GM21619 (cell line): ENCODE results near the gene EPN3.

Experiments used
- ATAC-seq: cut with Tn5 transposase; IDR thresholded peaks from one replicate; pipeline ENCODE4 v1.9.1; 2021; ENCODE audit not compliant: unreplicated experiment

EPN3 gene

DNA sequence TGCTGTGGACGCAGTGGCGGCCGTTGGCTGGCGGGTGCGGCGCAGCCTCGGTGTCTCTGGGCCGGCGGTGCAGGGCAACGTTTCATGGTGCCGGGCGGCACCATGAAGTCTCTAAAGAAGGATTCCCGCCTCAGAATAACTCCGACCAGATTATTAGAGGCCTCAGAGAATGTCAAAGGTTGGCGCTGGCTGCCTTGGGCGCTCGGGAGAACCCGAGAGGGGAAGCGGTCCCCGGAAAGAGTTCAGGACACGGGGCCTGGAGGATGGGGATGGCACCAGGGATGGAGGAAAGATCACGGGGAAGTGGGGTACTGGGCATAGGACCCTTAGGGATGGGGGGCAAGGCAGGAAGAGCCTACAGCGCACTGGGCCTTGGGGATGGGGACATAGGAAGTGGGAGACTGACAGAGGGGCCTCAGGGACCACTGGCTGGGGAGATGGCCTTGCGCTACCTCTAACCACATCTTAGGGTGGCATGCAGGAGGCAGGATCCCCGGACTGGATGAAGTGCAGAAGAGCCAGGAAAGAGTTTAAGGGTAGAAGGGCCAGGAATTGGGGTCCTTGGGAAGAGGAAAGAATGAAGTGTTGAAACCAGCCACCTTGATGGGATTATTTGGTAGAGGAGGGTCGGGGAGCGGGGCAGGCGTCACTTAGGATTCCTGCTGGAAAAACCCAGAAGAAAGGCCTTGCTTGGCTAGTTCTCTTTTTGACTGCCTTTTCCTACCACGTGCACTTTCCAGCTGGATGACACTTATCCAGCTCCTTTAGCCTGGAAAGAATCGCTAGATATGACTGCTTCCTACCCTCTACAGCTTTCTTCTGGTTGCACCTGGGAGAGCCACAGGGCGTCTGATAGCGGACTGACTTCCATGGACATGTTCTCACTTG, 23.7 kb upstream of the EPN3 start:
- ATAC-seq = no peak

DNA sequence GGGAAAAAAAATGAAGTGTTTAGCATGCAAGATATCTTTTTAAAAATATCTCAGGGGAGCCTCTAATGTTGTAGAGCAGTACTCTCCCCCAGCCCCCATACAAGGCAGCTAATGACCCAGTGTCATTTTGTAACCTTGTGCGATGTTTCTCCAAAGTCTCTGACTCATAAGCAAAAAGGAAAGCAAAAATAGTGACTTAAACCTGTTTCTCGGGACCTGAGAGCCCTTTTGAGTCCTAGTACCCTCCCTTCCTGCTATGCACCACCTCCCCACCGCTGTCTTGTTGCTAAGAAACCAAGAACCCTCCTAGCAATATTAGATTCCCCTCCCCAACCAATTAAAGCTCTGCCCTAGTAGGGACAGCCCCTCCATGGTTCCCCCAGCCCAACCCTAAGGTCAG, 21.5 kb upstream of the EPN3 start:
- peak; percentile 90 for ATAC-seq

DNA sequence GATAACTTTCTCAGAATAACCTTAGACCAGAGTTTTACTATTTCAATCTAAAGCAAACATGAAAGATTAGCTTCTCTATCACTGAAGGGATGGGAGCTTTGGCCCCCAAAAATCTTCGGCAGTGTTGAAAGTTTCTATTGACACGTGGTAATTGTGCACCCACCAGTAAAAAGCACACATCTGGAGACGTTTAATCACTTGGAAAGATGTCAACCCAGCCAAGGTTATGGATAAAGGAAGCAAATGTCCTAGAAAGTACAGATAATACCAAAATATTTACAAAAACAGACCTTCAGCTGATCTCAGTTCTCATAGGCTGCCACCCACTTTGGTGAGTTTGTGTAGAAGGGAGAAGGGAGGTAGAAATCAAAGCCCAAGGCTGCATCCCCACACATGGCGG, 19.0 kb upstream of the EPN3 start:
- ATAC-seq = no peak

DNA sequence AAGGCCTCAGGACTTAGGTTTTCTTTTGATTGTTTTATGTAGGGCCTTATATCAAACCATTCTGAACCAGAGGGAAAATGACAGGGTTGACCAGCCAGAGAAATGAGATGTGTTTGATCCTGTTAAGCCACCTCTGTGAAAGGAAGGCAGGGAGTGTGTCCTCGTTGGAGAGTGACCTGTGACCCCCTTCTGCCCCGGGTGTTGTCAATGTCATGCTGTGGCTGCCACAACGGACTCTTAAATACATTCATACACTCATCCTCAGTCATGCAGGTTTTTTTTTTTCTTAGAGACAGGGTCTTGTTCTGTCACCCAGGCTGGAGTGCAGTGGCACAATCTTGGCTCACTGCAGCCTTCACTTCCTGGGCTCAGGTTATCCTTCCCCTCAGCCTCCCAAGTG, 18.1 kb upstream of the EPN3 start:
- ATAC-seq = no peak

DNA sequence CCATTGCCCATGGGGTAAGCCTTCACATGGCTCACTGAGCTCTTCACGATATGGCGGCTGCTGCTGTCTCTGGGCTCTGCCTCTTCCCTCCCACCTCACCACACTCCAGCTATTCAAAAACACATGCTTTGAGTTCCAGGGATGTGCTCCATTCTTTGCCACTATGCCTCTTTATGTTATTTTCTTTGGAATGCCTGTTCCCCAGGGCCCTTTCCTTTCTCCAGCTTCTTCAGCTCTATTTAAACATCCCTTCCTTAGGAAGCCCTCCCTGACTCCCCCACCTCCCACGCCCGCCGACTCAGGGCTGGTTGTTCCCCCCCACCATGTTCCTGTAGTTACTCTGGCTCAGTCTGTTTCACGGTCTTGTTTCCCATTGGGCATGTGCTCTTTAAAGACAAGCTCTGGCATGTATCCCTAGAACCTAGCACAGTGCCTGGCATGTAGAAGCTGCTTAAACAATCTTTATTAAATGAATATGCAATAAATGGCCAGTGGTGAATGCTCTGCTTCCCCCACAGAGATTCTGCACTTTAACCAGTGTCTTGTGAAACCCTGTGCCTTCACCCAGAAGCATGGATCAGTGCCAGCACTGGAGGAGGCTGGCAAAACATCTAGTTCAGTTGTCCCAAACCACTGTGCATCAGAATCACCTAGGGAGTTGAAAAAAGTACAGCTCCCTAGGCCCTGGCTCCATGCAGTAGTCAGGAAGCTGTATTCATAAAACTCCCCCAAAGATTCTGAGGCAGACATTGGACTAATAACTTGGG, 17.4 kb upstream of the EPN3 start:
- ATAC-seq = no peak

DNA sequence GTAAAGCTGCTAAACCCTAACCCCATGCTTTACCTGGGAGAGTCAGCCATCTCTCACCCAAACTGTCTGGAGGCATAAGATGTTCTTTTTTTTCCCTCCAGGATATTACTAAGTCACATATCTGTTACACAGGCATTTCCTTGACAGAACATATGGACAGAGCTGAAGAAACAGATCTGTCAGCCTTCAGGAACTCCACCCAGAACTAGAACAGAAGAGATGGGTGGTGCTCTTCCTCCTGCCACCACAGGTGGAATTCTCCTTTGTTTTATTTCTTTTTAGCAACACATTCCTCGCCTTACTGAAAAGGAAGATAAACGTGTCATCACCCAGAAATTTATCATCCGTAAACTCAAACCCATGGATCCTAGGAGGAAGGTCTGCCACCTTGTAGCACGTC, 15.5 kb upstream of the EPN3 start:
- no peak for ATAC-seq

DNA sequence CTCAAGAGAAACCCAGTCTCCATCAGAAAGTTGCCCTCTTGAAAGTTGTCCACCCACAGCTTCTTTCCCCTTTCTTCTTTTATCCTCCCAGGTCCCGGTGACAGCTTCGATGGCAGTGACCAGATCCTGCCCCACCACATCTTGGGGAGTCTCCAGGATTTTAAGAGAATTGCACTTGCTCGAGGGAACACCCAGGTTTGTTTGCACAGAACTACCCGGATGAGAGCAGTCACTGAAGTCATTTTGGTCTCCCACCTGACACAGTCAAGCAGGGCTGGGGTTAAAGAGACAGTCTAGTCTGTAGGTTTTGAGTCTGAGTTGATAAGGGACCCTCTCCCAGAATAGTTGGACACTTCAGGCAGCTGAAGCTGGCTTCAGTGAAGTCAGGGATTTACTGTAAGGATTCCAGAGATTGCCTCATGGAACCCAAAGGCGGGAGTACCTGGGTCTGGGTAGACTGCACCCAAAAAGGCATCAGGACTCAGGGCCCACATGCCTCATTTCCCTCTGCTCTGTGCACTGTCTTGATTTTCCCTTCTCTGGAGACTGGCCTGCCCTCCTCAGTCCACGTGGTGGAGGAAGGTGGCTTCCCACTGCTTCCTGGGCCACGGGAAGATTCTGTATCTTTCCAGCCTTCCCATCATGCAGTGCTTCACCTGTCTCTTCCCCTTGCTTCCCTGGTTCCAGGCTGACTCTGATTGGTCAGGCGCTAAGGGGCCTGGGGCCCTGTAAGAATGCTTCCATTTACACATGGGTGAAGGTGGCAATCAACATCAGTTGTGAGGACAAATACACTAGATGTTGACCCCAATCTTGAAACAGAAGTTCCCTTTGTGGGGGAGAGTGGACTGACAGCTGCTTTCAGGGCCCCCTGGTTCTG, 14.8 kb upstream of the EPN3 start:
- no peak for ATAC-seq

DNA sequence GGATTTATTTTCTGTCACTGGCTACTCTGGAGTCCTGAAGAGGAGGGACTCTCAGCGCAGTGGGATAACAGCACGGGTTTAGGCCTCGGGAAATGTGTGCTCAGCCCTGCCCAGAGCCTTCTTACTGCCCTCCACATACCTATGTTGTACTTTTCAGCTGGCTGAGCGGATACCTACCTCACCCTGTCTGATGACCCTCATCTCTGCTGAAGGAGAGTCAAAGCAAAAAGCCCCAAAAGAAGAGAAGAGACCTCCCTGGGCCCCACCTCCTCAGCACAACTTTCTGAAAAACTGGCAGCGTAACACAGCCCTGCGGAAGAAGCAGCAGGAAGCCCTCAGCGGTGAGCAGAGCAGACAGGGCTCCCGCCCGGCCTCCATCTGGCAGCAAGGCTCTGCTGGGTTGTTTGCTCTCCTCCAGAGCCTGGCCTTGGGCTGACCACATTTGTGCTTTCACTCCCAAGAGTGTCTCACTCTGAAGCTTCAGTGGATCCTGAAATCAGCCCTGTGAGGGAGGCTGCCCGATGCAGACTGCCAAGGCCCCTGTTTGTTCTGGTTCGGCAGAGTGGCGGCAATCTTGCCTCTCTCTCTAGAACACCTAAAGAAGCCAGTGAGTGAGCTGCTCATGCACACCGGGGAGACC, 14.0 kb upstream of the EPN3 start:
- ATAC-seq = no peak

DNA sequence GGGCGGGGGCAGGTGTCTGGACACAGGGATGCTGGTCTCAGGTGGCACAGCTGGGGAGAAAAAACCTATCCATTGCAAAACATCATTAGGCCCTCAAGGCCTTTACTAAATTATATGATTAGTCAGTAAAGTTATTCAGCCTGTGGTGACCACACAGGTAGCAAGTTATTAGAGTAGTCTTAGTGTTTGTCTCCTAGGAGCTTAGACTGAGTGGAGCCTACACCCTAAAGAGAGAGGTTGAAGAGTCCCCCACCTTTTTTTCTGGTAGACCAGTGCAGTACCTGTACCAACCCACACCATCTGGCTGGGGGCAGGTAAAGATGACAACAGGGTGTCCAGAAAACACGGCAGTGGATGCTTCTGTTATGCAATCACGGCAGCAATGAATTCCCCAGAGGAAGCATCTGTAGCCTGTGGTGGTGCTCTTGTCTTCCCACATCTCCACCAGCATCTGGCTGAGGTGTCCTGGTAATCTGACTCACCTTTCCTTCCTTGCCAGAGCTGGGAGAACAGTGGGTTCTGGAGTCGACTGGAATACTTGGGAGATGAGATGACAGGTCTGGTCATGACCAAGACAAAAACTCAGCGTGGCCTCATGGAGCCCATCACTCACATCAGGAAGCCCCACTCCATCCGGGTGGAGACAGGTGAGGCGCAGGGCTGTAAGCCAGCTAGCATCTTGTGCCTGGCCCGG, 13.2 kb upstream of the EPN3 start:
- no peak for ATAC-seq

DNA sequence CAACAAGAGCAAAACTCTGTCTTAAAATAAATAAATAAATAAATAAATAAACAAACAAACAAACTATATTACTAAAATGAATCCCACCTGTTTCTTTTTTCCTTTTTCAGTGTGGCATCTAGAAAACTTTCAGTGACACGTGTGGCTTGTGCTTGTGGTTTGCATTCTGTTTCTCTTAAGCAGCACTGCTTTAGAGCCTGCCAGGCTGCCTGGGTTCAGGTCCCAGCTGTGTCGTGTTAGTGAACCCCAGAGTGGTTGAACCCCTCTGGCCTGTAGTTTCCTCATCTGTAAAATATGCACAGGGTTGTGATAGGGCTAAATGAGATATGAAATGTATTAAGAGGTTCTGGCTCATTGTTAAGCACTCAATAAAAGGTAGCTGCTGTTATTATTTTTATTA, 12.1 kb upstream of the EPN3 start:
- no peak for ATAC-seq

DNA sequence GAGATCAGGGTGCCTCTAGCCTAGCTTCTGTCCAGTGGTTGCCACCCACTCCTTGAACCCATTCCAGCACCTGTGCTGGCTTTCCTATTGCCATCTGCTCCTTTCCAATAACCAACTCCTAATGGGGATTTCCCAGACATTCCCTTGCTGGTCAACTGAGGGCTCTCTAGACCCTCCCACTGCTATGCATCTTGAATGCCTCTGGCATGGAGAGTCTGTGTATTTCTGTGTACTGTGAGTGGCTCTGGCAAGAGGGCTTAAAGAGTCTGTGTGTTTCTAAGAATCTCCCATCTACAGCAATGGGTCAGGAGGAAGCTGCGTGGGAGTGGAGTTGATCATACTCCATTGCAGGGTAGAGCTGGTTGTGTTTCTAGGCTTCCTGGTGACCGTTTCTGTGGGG, 11.0 kb upstream of the EPN3 start:
- no peak for ATAC-seq

DNA sequence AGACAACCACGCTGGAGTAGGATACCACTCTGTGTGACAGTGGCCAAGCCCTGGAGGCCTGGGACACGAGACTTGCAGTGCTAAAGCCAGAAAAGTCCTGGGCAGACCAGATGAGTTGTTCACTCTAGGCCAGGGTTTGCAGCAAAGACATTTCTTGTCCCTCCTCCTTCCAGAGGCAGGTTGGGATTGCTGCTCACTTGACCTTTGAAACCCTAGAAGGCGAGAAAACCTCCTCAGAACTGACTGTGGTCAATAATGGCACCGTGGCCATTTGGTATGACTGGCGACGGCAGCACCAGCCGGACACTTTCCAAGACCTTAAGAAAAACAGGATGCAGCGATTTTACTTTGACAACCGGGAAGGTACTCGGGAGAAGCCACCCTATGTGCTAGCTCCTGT, 9.8 kb upstream of the EPN3 start:
- ATAC-seq = no peak

DNA sequence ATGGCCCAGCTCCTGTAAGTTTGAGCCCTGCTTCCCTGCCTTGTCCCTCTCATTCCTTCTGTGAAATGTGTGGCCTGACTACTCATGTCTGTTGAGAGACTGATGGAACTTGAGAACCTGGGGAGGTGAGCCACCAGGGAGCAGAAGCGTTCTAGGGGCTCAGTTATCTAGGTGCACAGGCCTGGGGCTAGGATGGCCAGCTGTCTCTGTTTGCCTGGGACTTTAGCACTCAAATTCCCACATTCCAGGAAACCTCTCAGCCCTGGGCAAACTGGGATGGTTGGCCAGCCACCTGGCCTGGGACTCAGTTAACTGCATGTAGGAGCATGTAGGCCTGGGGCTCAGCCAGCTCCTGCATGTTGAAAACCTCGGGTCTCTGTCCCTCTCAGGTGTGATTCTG, 9.3 kb upstream of the EPN3 start:
- ATAC-seq = no peak

DNA sequence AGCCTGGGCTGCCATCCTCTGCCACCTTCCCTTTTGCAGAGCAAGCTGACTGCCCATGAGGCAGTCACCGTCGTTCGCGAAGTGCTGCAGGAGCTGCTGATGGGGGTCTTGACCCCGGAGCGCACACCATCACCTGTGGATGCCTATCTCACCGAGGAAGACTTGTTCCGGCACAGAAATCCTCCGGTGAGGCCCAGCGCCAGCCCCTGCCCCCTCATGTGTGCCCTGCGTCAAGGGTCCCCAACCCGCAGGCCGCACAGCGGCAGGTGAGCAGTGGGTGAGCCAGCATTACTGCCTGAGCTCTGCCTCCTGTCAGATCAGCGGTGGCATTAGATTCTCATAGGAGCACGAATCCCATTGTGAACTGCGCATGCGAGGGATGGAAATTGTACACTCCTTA, 7.7 kb upstream of the EPN3 start:
- ATAC-seq = no peak

DNA sequence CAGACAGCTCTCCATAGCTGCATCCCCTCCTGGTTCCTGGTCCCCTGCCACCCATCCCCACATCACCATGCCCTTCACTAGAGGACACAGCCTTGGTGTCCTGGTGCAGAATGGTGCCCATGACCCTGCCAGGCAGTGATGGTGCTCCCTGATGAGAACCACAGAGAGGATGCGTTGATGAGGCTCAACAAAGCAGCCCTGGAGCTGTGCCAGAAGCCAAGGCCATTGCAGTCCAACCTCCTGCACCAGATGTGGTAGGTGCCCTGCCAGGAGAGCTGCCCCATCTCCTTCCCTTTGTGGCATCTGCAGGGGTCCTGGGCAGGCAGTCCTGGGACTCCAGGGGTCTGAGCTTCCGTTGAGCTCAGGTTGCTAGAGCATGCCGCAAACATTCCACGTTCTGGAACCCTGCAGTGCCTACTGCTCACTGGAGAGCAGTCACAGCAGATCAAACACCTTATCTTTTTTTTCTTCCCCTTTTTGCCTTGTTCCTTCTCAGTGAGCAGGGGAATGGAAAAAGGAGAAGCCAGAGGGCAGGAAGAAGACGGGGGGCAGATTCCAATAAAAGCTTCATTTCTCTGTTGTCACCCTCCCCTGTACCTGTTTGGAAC, 5.3 kb upstream of the EPN3 start:
- no peak for ATAC-seq

DNA sequence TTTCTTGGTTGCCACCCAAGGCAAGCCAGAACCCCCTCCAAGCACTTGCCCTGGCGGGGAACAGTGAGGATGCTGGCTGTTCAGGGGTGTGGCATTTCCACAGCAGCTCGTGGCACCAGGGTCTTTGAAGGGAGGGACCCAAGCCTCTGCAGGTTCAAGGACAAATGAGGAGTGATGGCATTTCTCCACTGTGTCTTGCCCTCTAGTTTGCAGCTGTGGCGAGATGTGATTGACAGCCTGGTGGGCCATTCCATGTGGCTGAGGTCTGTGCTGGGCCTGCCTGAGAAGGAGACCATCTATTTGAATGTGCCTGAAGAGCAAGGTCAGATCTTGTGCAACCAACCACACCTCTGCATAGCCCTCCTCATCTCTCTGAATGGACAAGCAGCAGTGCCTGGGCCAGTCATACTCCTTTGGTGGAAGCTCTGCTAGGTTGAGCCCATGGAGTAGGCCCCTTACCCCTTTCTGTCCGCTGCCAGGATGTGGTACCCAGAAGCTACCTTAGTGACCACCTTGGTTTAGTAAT, 4.5 kb upstream of the EPN3 start:
- ATAC-seq = no peak

DNA sequence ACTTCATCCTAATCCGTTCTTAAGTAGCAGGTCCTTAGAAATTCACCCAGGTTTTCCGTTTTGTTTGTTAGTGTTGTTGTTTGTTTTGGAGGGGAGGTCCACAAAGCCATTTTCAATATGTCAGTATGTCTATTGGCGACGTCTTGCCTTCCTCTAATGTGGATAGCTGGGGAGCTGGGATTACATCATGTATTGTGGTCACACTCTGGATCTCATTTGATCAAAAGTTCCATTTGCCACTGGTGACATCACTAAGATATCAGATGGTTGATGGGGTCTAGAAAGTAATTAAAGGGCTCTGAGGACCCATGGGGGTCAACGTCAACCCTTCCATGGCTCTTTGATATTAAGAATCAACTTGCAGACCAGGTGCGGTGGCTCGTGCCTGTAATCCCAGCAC, 2.7 kb upstream of the EPN3 start:
- ATAC-seq = no peak

DNA sequence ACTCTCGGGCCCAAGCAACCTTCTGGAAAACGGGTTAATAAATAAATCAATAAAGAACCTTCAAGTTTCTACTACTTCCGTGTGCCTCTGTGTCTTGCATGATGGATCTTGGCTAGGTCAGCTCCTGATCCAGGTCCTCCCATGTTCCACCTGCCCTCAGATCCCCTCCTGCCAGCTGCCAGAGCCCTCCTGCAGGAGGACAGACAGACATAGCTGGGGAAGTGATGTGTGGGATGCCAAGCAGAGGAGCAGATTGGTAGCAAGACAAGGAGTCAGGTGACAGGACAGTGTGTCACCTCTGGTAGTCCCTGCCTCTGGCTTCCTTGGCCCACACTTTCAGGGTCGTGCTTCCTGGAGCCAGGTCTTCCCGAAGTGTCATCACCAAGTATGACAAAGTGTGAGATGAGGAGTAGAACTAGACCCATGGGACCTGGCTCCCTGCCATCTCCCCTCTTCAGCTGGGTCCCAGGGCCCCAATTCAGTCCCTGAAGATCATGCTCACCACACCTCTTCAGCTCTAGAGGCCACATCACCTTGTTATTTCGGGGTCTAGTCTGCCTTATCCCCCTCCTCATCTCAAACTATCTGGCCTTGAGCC, 1.0 kb upstream of the EPN3 start:
- no peak for ATAC-seq

DNA sequence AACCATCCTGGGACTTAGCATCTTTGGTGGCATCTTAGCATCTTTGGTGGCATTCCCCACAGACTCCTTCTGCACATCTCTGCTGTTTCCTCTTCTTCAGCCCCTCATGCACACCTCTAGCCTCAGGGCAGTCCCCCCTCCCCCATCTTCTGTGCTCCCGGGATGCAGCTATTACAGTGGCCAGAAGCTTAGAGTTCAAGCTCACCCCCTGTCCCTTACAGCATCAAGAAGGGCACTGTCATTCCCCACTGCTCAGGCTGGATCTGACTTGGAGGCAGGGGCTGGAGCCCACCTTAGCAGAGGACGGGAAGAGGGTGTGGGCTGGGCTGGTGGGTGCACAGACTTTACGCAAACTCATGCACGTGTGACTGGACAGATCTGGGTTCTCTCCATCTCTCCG, 650 bp downstream of the EPN3 start:
- ATAC-seq = no peak
